Prostate gland (tissue), 2 donors: ENCODE data around the gene TMEM134. TPM values are rescaled to one million over a fixed set of nuclear protein-coding genes. Genes with fewer than 3 reads are reported as not detected.

Experiments
- DNase-seq: peaks from one replicate; pipeline ENCODE4 v3.0.0-alpha.2; 2019; ENCODE audit warnings: low spot score
- H3K27ac ChIP-seq, 2 donors: fragments of 200-600 bp; sonication (generic); 2 replicates each; pipeline ENCODE4 v1.5.1; 2017 to 2019
- H3K27me3 ChIP-seq: fragments of 200-600 bp; sonication (generic); replicated peaks from 2 replicates; pipeline ENCODE4 v1.5.1; 2019; ENCODE audit not compliant: insufficient read depth
- H3K36me3 ChIP-seq, 2 donors: fragments of 200-600 bp; sonication (generic); 1 replicate in 1 of 2; 2 replicates in 1 of 2; pipeline versions ENCODE4 v1.5.1 to v1.8.1; 2017 to 2019
- H3K4me1 ChIP-seq: fragments of 200-600 bp; sonication (generic); replicated peaks from 2 replicates; pipeline ENCODE4 v1.5.1; 2019
- H3K4me3 ChIP-seq, 2 donors: fragments of 200-600 bp; sonication (generic); 2 replicates each; pipeline ENCODE4 v1.5.1; 2017 to 2019
- H3K9me3 ChIP-seq: fragments of 200-600 bp; sonication (generic); 2 replicates; pipeline ENCODE4 v1.5.1; 2017
- CTCF ChIP-seq, 4 experiments: fragments of 200-600 bp in 2 of 4; fragments of 450-650 bp in 2 of 4; sonication (generic) in 2 of 4; IDR thresholded peaks; 1 replicate in 3 of 4; 2 replicates in 1 of 4; pipeline ENCODE4 v1.5.1; 2016 to 2019; ENCODE audit warnings: antibody characterized with exemption in 4 of 4, mild to moderate bottlenecking in 2 of 4, moderate library complexity in 2 of 4
- POLR2A ChIP-seq: fragments of 450-650 bp; IDR thresholded peaks from one replicate; pipeline ENCODE4 v1.6.1; 2016; ENCODE audit warnings: antibody characterized with exemption, mild to moderate bottlenecking
- POLR2AphosphoS5 ChIP-seq: sonication (generic); formaldehyde crosslinking; IDR thresholded peaks from one replicate; pipeline ENCODE4 v1.6.1; 2017; ENCODE audit warnings: antibody characterized with exemption
- WGBS: methylation state at CpG from one replicate; pipeline ENCODE4 v1.1.5; 2018; 5-methylcytosine and 5-hydroxymethylcytosine counted together
- intact Hi-C: fragments of 100-400 bp; cut with DNase I; formaldehyde crosslinking; loops from one replicate; pipeline ENCODE4 v1.14.2; 2022
- microRNA-seq: library from miRNA; unstranded; fragments of <30 nt; microRNA quantifications from one replicate; pipeline ENCODE4, GENCODE V29; 2016
- small RNA-seq, 2 donors: library from RNA; depleted of rRNA; stranded (forward); fragments of <200 nt; gene quantifications; one replicate each; pipeline ENCODE3, GENCODE V24; 2016
- total RNA-seq, 2 donors: library from RNA; depleted of rRNA; stranded (reverse); fragments of >200 nt; gene quantifications; one replicate each; pipeline ENCODE4 v1.1.0, GENCODE V29; 2016

TMEM134 gene
- total RNA-seq, 2 donors from 2014 or later = 106 to 402 TPM

GRCh38 chr11:67415501-67416304 is 53.3 kb downstream of the TMEM134 start, which contains the start of gene CARNS1:
CARNS1 (plus strand) TSS chr11:67415678; CDS start chr11:67416200, 522 bp downstream.
- TF ChIP-seq POLR2A = no peak
- no peaks in the 10 kb centered on the region for H3K9me3 ChIP-seq
- H3K27ac ChIP-seq = no peak within 1 kb of the TSS
- 4% methylated on average over 26 of the region's 67 CpGs for WGBS
- H3K4me3 ChIP-seq = peak within 1 kb of the TSS; percentile 18 to 30
- H3K4me1 ChIP-seq = peaks cover 11% of the 10 kb centered on the region
- no peak for DNase-seq
- H3K27me3 ChIP-seq = no peaks in the 10 kb centered on the region
- H3K36me3 ChIP-seq = no peaks in the 10 kb centered on the region
- intact Hi-C loops = no loop called here

GRCh38 chr11:67413266-67413849 is 55.7 kb downstream of the TMEM134 start:
- H3K27ac ChIP-seq = no peak overlapping the region
- no peaks in the 10 kb centered on the region for H3K36me3 ChIP-seq
- 80% methylated on average over 2 of the region's 2 CpGs for WGBS
- peaks cover 4% of the 10 kb centered on the region for H3K4me1 ChIP-seq
- no peaks in the 10 kb centered on the region for H3K9me3 ChIP-seq
- no peaks in the 10 kb centered on the region for H3K27me3 ChIP-seq
- no peak overlapping the region for H3K4me3 ChIP-seq
- intact Hi-C loops = no loop called here
- no peak for DNase-seq
- TF ChIP-seq CTCF (IDR thresholded peaks at IDR 0.05) (no peak), POLR2AphosphoS5 (no peak), POLR2A (no peak)

GRCh38 chr11:67412495-67413179 is 56.4 kb downstream of the TMEM134 start:
- Histone ChIP-seq H3K36me3 (no peaks in the 10 kb centered on the region), H3K4me1 (peaks cover 4% of the 10 kb centered on the region), H3K4me3 (no peak overlapping the region), H3K9me3 (no peaks in the 10 kb centered on the region), H3K27me3 (no peaks in the 10 kb centered on the region), H3K27ac (no peak overlapping the region)
- intact Hi-C loops = no loop called here
- DNase-seq = no peak
- WGBS = 70% methylated on average over 9 of the region's 9 CpGs
- TF ChIP-seq POLR2AphosphoS5 = no peak
- no peak for TF ChIP-seq POLR2A
- TF ChIP-seq CTCF (IDR thresholded peaks at IDR 0.05) = no peak

GRCh38 chr11:67411785-67412152 is 57.3 kb downstream of the TMEM134 start:
- H3K27ac ChIP-seq = no peak overlapping the region
- peaks cover 4% of the 10 kb centered on the region for H3K4me1 ChIP-seq
- WGBS = 55% methylated on average over 7 of the region's 7 CpGs
- no peaks in the 10 kb centered on the region for H3K36me3 ChIP-seq
- H3K9me3 ChIP-seq = no peaks in the 10 kb centered on the region
- no peak overlapping the region for H3K4me3 ChIP-seq
- H3K27me3 ChIP-seq = no peaks in the 10 kb centered on the region
- TF ChIP-seq CTCF (IDR thresholded peaks at IDR 0.05) (no peak), POLR2A (no peak), POLR2AphosphoS5 (no peak)
- intact Hi-C loops = no loop called here
- no peak for DNase-seq

Small RNA genes within 50 kb of the gene (microRNA-seq; reads per million reads assigned to microRNA genes)
- gene MIR6752 = not detected

Small RNA genes within 50 kb of the gene (small RNA-seq; reads per million reads assigned to genes)
- 0 reads per million in 2 donors for gene MIR6752

Other genes with a start within 250 kb of the TMEM134 start
- gene GRK2, start 202.8 kb downstream of the TMEM134 start, total RNA-seq = 100 to 1,000 TPM; 102 to 111 TPM
- 10 to 100 TPM; 35.9 to 75.3 TPM for gene ANKRD13D, start 179.9 kb downstream of the TMEM134 start, total RNA-seq
- gene SSH3, start 165.7 kb downstream of the TMEM134 start, total RNA-seq = 100 to 1,000 TPM in 1 of 2 donors, 10 to 100 TPM in 1; 70.9 to 101 TPM
- 100 to 1,000 TPM in 1 of 2 donors, 10 to 100 TPM in 1; 95.1 to 145 TPM for gene POLD4, start 115.7 kb downstream of the TMEM134 start, total RNA-seq
- 1 to 10 TPM; 2.5 to 2.6 TPM for gene CLCF1, start 95.7 kb downstream of the TMEM134 start, total RNA-seq
- gene RAD9A, start 77.3 kb downstream of the TMEM134 start, total RNA-seq = 10 to 100 TPM; 30.2 to 49.4 TPM
- gene PPP1CA, start 67.4 kb downstream of the TMEM134 start, total RNA-seq = 100 to 1,000 TPM; 168 to 215 TPM
- 1 to 10 TPM; 3.7 to 6.5 TPM for gene TBC1D10C, start 65.2 kb downstream of the TMEM134 start, total RNA-seq
- 1 to 10 TPM in 1 of 2 donors, under 1 TPM in 1; 0.91 to 1.0 TPM for gene CARNS1, start 53.6 kb downstream of the TMEM134 start, total RNA-seq
- gene RPS6KB2, start 40.8 kb downstream of the TMEM134 start, total RNA-seq = 10 to 100 TPM; 54.5 to 72.9 TPM
- gene PTPRCAP, start 31.6 kb downstream of the TMEM134 start, total RNA-seq = 1 to 10 TPM; 2.9 to 5.9 TPM
- gene CORO1B, start 25.8 kb downstream of the TMEM134 start, total RNA-seq = 100 to 1,000 TPM; 106 to 184 TPM
- not detected for gene GPR152, start 16.5 kb downstream of the TMEM134 start, total RNA-seq
- gene CABP4, start 13.9 kb downstream of the TMEM134 start, total RNA-seq = 1 to 10 TPM; 4.3 to 6.1 TPM
- gene AIP, start 13.8 kb upstream of the TMEM134 start, total RNA-seq = 10 to 100 TPM; 63.7 to 93.7 TPM
- 10 to 100 TPM; 19.3 to 26.9 TPM for gene PITPNM1, start 36.1 kb upstream of the TMEM134 start, total RNA-seq
- gene CDK2AP2, start 38.9 kb upstream of the TMEM134 start, total RNA-seq = 10 to 100 TPM; 57.1 to 91.9 TPM
- not detected for gene CABP2, start 54.2 kb upstream of the TMEM134 start, total RNA-seq
- 100 to 1,000 TPM; 540 to 577 TPM for gene GSTP1, start 114.6 kb upstream of the TMEM134 start, total RNA-seq
- gene NDUFV1, start 137.7 kb upstream of the TMEM134 start, total RNA-seq = 100 to 1,000 TPM; 190 to 260 TPM
- gene NUDT8, start 160.7 kb upstream of the TMEM134 start, total RNA-seq = 10 to 100 TPM in 1 of 2 donors, 1 to 10 TPM in 1; 7.2 to 29.2 TPM
- gene TBX10, start 170.5 kb upstream of the TMEM134 start, total RNA-seq = not detected
- 1 to 10 TPM in 1 of 2 donors, not detected in 1; 1.7 TPM for gene ACY3, start 181.5 kb upstream of the TMEM134 start, total RNA-seq
- gene ALDH3B2, start 205.4 kb upstream of the TMEM134 start, total RNA-seq = 1 to 10 TPM; 1.8 to 4.4 TPM